ENCODE measurements around the gene ZFP36L1. TPM values are rescaled to one million over a fixed set of nuclear protein-coding genes. Genes with fewer than 3 reads are reported as not detected.

The ZFP36L1 gene
- total RNA-seq, 1 donor from 2014 or later, result 106 TPM

- Mint-ChIP-seq H3K4me1 (peaks cover 6% of the 10 kb centered on the region), H3K9me3 (no peaks in the 10 kb centered on the region), H3K27ac (no peak overlapping the region), H3K4me3 (no peak overlapping the region), H3K36me3 (ENCODE audit: low read depth) (no peaks in the 10 kb centered on the region), H3K27me3 (peaks cover 2% of the 10 kb centered on the region)
- no peak for DNase-seq
- intact Hi-C loops (cut with micrococcal nuclease), result no loop called here
Measured at GRCh38 chr14:68752271-68753006, 40.4 kb downstream of the ZFP36L1 start.

- no peak for DNase-seq
- Mint-ChIP-seq H3K27ac (no peak overlapping the region), H3K27me3 (peaks cover 7% of the 10 kb centered on the region), H3K4me1 (peaks cover 2% of the 10 kb centered on the region), H3K9me3 (no peaks in the 10 kb centered on the region), H3K36me3 (ENCODE audit: low read depth) (no peaks in the 10 kb centered on the region), H3K4me3 (no peak overlapping the region)
- intact Hi-C loops (cut with micrococcal nuclease), result no loop called here
Measured at GRCh38 chr14:68749487-68750475, 43.1 kb downstream of the ZFP36L1 start.

- intact Hi-C loops (cut with micrococcal nuclease), result no loop called here
Measured at GRCh38 chr14:68748691-68749090, 44.2 kb downstream of the ZFP36L1 start.

GRCh38 chr14:68748260-68748659 lies 44.6 kb downstream of the ZFP36L1 start:
- intact Hi-C loops (cut with micrococcal nuclease), result no loop called here
- Mint-ChIP-seq H3K9me3 (no peaks in the 10 kb centered on the region), H3K4me3 (no peak overlapping the region), H3K27ac (no peak overlapping the region), H3K27me3 (peaks cover 12% of the 10 kb centered on the region), H3K4me1 (peaks cover 2% of the 10 kb centered on the region), H3K36me3 (ENCODE audit: low read depth) (no peaks in the 10 kb centered on the region)
- DNase-seq, result no peak

More at GRCh38 chr14:68748691-68749090, 44.2 kb downstream of the ZFP36L1 start:
- H3K4me1 Mint-ChIP-seq, result peaks cover 2% of the 10 kb centered on the region
- no peaks in the 10 kb centered on the region for H3K36me3 Mint-ChIP-seq (ENCODE audit: low read depth)
- H3K9me3 Mint-ChIP-seq, result no peaks in the 10 kb centered on the region
- H3K4me3 Mint-ChIP-seq, result no peak overlapping the region
- H3K27ac Mint-ChIP-seq, result no peak overlapping the region
- peaks cover 12% of the 10 kb centered on the region for H3K27me3 Mint-ChIP-seq
- DNase-seq, result no peak

GRCh38 chr14:68747393-68747792 lies 45.5 kb downstream of the ZFP36L1 start:
- peaks cover 12% of the 10 kb centered on the region for H3K27me3 Mint-ChIP-seq
- no peak overlapping the region for H3K4me3 Mint-ChIP-seq
- peaks cover under 1% of the 10 kb centered on the region for H3K36me3 Mint-ChIP-seq (ENCODE audit: low read depth)
- H3K4me1 Mint-ChIP-seq, result peaks cover 2% of the 10 kb centered on the region
- DNase-seq, result no peak
- peaks cover 3% of the 10 kb centered on the region for H3K9me3 Mint-ChIP-seq
- no peak overlapping the region for H3K27ac Mint-ChIP-seq
- intact Hi-C loops (cut with micrococcal nuclease), result no loop called here

GRCh38 chr14:68744613-68745012 lies 48.3 kb downstream of the ZFP36L1 start:
- Mint-ChIP-seq H3K27ac (no peak overlapping the region), H3K36me3 (ENCODE audit: low read depth) (peaks cover 5% of the 10 kb centered on the region)

GRCh38 chr14:68741839-68742470 lies 50.9 kb downstream of the ZFP36L1 start:
- Mint-ChIP-seq H3K27me3 (peaks cover 10% of the 10 kb centered on the region), H3K36me3 (ENCODE audit: low read depth) (peaks cover 5% of the 10 kb centered on the region), H3K4me3 (no peak overlapping the region), H3K27ac (no peak overlapping the region), H3K4me1 (peaks cover 10% of the 10 kb centered on the region), H3K9me3 (peaks cover 9% of the 10 kb centered on the region)
- no peak for DNase-seq
- intact Hi-C loops (cut with micrococcal nuclease), result no loop called here

More at GRCh38 chr14:68744613-68745012, 48.3 kb downstream of the ZFP36L1 start:
- H3K4me3 Mint-ChIP-seq, result no peak overlapping the region
- H3K27me3 Mint-ChIP-seq, result peaks cover 10% of the 10 kb centered on the region
- intact Hi-C loops (cut with micrococcal nuclease), result no loop called here
- peaks cover 9% of the 10 kb centered on the region for H3K9me3 Mint-ChIP-seq
- DNase-seq, result no peak
- H3K4me1 Mint-ChIP-seq, result peaks cover 6% of the 10 kb centered on the region

- Mint-ChIP-seq H3K36me3 (ENCODE audit: low read depth) (peaks cover 5% of the 10 kb centered on the region), H3K4me3 (no peak overlapping the region), H3K27me3 (peaks cover 10% of the 10 kb centered on the region), H3K27ac (no peak overlapping the region), H3K4me1 (peaks cover 10% of the 10 kb centered on the region), H3K9me3 (peaks cover 9% of the 10 kb centered on the region)
- DNase-seq, result no peak
- intact Hi-C loops (cut with micrococcal nuclease), result no loop called here
Measured at GRCh38 chr14:68741477-68741791, 51.4 kb downstream of the ZFP36L1 start.

- no peak for DNase-seq
- Mint-ChIP-seq H3K9me3 (peaks cover 9% of the 10 kb centered on the region), H3K27me3 (peaks cover 10% of the 10 kb centered on the region), H3K4me3 (no peak overlapping the region), H3K36me3 (ENCODE audit: low read depth) (peaks cover 5% of the 10 kb centered on the region), H3K27ac (no peak overlapping the region), H3K4me1 (peaks cover 14% of the 10 kb centered on the region)
- intact Hi-C loops (cut with micrococcal nuclease), result no loop called here
Measured at GRCh38 chr14:68740788-68741476, 51.9 kb downstream of the ZFP36L1 start.

- no peak for DNase-seq
- no peak overlapping the region for H3K4me3 Mint-ChIP-seq
- no peak overlapping the region for H3K27ac Mint-ChIP-seq
- H3K9me3 Mint-ChIP-seq, result peaks cover 9% of the 10 kb centered on the region
- peaks cover 5% of the 10 kb centered on the region for H3K36me3 Mint-ChIP-seq (ENCODE audit: low read depth)
- intact Hi-C loops (cut with micrococcal nuclease), result no loop called here
- H3K4me1 Mint-ChIP-seq, result peaks cover 20% of the 10 kb centered on the region
- peaks cover 4% of the 10 kb centered on the region for H3K27me3 Mint-ChIP-seq
Measured at GRCh38 chr14:68739701-68740100, 53.2 kb downstream of the ZFP36L1 start.

- peaks cover 9% of the 10 kb centered on the region for H3K9me3 Mint-ChIP-seq
- no peak for DNase-seq
- intact Hi-C loops (cut with micrococcal nuclease), result no loop called here
- no peak overlapping the region for H3K4me3 Mint-ChIP-seq
- peaks cover 30% of the 10 kb centered on the region for H3K4me1 Mint-ChIP-seq
- H3K27ac Mint-ChIP-seq, result no peak overlapping the region
- H3K27me3 Mint-ChIP-seq, result no peaks in the 10 kb centered on the region
- H3K36me3 Mint-ChIP-seq (ENCODE audit: low read depth), result peaks cover 5% of the 10 kb centered on the region
Measured at GRCh38 chr14:68738559-68738958, 54.3 kb downstream of the ZFP36L1 start.

Data from activated CD4-positive, alpha-beta T cell treated with anti-CD3 and anti-CD28 coated beads, Interleukin-2, amount 10 ng/mL, durations not matched to agents 24 days and 14 days (primary cell).